DMS 273 treated with DMSO at 0.1 percent for 48 hours (cell line): ENCODE data around the gene CRACDL.

Source experiments
- DNase-seq: peaks from one replicate; lab custom pipeline; 2025; lab: John Stamatoyannopoulos, UW

Gene CRACDL

DNA sequence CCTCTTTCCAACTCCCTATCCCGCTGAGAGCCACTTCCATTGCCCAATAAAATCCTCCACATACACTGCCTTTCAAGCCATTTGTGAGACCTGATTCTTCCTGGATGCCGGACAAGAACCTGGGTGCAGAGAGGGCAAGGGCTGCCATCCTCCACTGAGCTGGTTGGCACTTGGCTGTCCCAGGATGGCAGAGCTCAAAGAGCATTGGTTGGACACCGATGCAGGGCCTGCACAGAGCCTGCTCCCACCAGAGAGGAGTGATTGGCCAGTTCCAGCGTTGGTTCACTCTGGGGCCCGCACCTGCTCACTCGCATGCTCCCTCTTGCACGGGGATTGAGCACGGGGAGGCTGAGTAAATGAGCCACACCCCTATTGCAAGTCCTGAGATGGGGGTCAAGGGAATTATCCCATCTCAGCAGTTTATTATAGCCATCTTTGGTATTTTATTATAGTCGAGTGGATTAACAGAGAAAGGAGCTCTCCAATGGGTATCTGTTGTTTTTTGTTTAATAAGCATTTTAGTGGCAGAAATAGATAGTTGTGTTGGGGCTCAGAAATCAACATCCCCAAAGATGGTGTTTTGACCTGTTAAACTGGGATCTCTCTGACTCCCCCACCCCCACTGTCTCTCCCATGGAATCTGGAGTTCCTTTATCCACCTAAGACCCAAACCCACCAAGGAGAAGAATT lies 185.3 kb downstream of the CRACDL start:
- DNase-seq: no peak

DNA sequence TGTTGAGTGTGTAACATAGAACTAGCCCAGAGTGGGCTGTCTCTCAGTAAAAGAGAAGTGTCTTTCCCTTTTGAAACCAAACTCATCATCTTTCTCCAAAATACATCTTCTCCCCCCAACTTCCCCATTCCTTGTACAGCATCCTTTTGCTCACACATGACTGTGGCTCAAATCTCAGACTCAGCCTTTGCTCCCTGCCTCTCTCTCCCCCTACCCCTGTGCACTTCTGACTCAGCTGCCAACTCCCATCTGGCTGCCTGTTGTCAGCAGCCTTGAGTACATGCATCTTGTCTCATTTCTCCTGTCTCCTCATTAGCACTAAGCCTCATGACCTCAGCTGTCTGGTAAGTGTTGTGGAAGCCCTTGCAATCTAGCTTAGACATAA lies 187.0 kb downstream of the CRACDL start:
- DNase-seq: peak; percentile 30

DNA sequence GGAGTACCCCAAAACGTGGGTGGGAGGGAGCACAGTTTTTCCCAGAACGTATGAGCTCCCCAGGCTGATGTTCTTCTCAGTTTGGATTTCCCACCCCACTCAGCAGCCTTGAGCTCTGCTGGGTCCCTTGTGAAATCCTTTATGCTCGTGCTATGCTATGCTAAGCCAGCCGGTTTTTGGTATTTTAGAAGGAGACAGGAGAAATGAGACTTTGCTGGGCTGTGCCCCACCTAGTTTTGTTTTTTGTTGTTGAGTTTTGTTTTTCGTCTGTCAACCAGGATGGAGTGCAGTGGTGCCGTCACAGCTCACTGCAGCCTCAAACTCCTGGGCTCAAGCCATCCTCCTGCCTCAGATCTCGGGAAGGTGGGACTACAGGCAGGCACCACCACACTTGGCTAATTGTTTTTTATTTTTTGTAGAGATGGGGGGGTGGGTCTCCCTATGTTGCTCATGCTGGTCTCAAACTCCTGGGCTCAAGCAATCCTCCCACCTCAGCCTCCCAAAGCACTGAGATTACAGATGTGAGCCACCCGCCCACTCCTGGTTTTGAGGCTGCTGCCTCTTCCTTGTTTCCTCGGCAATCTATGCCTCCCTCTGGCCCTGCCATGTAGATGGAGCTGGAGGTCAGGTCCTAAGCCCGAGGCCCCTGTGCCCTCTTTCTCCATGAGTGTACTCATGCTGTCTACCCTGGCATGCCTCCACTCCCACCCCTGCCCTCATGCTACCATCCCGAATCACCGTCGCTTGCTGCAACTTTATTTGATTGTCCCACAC lies 187.5 kb downstream of the CRACDL start:
- DNase-seq: no peak

GRCh38 chr2:98747888-98748287 lies 188.1 kb downstream of the CRACDL start:
- no peak for DNase-seq

GRCh38 chr2:98746426-98746825 lies 189.6 kb downstream of the CRACDL start:
- no peak for DNase-seq

GRCh38 chr2:98744595-98744994 lies 191.4 kb downstream of the CRACDL start:
- DNase-seq: no peak
